HG02885 (cell line): ENCODE data around the gene MPP7.
"Not testable (repeated sequence)": the region's sequence is repeated elsewhere in the genome, so short reads cannot be mapped to it uniquely, and the experiment has no call there.

Experiments
- ATAC-seq: cut with Tn5 transposase; IDR thresholded peaks from one replicate; pipeline ENCODE4 v1.9.1; 2021; ENCODE audit warnings: mild to moderate bottlenecking; ENCODE audit not compliant: unreplicated experiment, poor library complexity

The MPP7 gene

GRCh38 chr10:28302638-28303488, at the start of gene MPP7:
MPP7 (minus strand) TSS chr10:28303064; CDS start chr10:28238604, 64,460 bp downstream.
- peak; percentile 99 for ATAC-seq

- ATAC-seq: no peak
Observed at GRCh38 chr10:28349892-28350291, 47.0 kb upstream of the MPP7 start.

- no peak for ATAC-seq
Observed at GRCh38 chr10:28343987-28344895, 41.4 kb upstream of the MPP7 start.

GRCh38 chr10:28343252-28343651, 40.4 kb upstream of the MPP7 start:
- ATAC-seq: no peak

GRCh38 chr10:28341679-28342078, 38.8 kb upstream of the MPP7 start:
- ATAC-seq: not testable (repeated sequence)

- ATAC-seq: no peak
Observed at GRCh38 chr10:28332726-28333125, 29.9 kb upstream of the MPP7 start.

GRCh38 chr10:28331841-28332240, 29.0 kb upstream of the MPP7 start:
- no peak for ATAC-seq

GRCh38 chr10:28331066-28331465, 28.2 kb upstream of the MPP7 start:
- no peak for ATAC-seq

- no peak for ATAC-seq
Observed at GRCh38 chr10:28328346-28328745, 25.5 kb upstream of the MPP7 start.

GRCh38 chr10:28327491-28327880, 24.6 kb upstream of the MPP7 start:
- no peak for ATAC-seq

- no peak for ATAC-seq
Observed at GRCh38 chr10:28326516-28327490, 23.9 kb upstream of the MPP7 start.

GRCh38 chr10:28320799-28321198, 17.9 kb upstream of the MPP7 start:
- no peak for ATAC-seq

GRCh38 chr10:28320090-28320489, 17.2 kb upstream of the MPP7 start:
- no peak for ATAC-seq

GRCh38 chr10:28319061-28319460, 16.2 kb upstream of the MPP7 start:
- ATAC-seq: not testable (repeated sequence)

GRCh38 chr10:28318626-28319025, 15.8 kb upstream of the MPP7 start:
- ATAC-seq: no peak

GRCh38 chr10:28317760-28318159, 14.9 kb upstream of the MPP7 start:
- ATAC-seq: no peak

- no peak for ATAC-seq
Observed at GRCh38 chr10:28316696-28317095, 13.8 kb upstream of the MPP7 start.

GRCh38 chr10:28315140-28315539, 12.3 kb upstream of the MPP7 start:
- no peak for ATAC-seq

- ATAC-seq: no peak
Observed at GRCh38 chr10:28314211-28314610, 11.3 kb upstream of the MPP7 start.

GRCh38 chr10:28312572-28312971, 9.7 kb upstream of the MPP7 start:
- ATAC-seq: no peak
